GM19043 (cell line): ENCODE measurements around the gene CLSTN2.

ENCODE experiments used
- ATAC-seq: cut with Tn5 transposase; IDR thresholded peaks from one replicate; pipeline ENCODE4 v1.9.1; 2021; ENCODE audit warnings: low read depth; ENCODE audit not compliant: unreplicated experiment

The CLSTN2 gene

GRCh38 chr3:140219291-140219690 lies 284.3 kb downstream of the CLSTN2 start:
- ATAC-seq: no peak

- ATAC-seq: no peak
Observed at GRCh38 chr3:140219923-140220452, 285.0 kb downstream of the CLSTN2 start.

- no peak for ATAC-seq
Observed at GRCh38 chr3:140223197-140223596, 288.2 kb downstream of the CLSTN2 start.

GRCh38 chr3:140223631-140224030 lies 288.6 kb downstream of the CLSTN2 start:
- ATAC-seq: no peak

- ATAC-seq: no peak
Observed at GRCh38 chr3:140224307-140224706, 289.3 kb downstream of the CLSTN2 start.

DNA sequence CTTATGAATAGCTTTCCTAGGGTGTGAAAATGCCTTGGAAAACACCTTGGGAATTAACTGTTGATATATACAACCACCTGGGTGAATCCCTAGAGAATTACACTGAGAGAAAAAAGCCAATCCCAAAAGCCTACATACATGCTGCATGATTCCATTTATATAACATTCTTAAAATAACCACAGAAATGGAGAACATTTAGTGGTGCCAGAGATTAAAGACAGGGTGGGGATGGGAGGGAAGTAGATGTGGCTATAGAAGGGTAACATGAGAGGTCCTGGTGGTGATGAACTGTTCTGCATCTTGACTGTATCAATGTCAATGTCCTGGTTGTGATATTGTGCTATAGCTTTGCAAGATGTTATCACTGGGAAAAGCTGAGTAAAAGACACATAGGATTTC lies 291.0 kb downstream of the CLSTN2 start:
- ATAC-seq: no peak

- no peak for ATAC-seq
Observed at GRCh38 chr3:140233702-140234101, 298.7 kb downstream of the CLSTN2 start.

GRCh38 chr3:140234256-140234655 lies 299.3 kb downstream of the CLSTN2 start:
- no peak for ATAC-seq

GRCh38 chr3:140236836-140237501 lies 302.0 kb downstream of the CLSTN2 start:
- no peak for ATAC-seq

GRCh38 chr3:140238646-140239314 lies 303.8 kb downstream of the CLSTN2 start:
- ATAC-seq: no peak

DNA sequence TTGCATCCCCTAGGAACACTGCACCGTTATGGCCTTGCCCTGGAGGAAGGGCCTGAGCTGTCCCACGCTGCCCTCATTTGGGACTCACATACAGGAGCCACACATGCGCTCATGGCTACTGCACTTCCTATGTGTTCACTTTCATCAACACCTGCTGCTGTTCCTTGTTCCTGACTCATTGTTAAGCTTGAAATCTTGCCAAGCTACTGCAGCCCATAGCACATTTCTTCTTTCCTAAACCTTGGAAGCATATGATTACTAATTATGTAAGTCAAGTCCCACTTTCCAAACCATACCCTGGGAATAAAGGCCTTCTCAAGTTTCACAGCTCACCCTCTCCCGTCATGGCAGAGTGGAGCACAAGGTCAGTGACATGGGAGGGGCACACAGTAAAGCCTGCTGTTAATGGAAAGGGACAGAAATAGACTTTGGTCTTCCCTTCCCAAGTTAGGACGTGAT lies 307.9 kb downstream of the CLSTN2 start:
- no peak for ATAC-seq

- no peak for ATAC-seq
Observed at GRCh38 chr3:140243575-140243974, 308.6 kb downstream of the CLSTN2 start.

DNA sequence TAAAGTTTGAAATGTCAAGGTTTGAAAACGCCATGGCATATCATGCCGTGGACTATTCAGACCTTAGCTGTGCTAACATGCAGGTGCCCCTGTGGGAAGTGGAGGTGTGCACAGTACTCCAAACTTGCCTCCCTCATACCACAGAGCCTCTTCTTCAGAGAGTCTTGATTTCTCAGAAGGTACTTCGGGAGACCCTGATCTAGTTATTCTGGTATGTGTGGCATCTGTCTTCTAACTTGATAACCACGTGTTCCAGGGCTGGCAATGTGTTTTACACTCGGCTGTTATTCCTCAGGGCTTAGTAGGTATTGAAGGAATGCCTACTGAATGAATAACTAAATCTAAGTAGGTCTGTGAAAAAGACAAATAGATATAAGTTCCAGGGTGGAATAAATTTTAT lies 309.9 kb downstream of the CLSTN2 start:
- no peak for ATAC-seq

GRCh38 chr3:140246578-140246977 lies 311.6 kb downstream of the CLSTN2 start:
- no peak for ATAC-seq

DNA sequence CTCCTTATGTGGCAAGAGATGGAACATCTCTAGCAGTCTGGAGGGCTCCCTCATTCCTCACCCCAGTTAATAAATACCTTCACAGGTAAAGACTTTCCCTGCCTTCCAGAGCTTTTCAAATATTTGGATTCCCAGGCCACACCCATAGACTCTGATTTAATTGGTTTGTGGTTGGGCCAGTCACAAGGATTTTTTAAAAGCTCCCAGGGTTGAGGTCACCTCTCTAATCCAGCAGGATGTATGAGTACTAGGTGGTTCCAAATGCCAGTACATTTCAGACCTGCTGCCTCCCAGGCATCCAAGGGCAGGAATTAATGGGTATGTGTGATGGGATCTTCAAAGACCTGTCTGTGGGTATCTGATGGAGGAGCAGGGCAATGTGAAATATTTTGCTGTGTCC lies 312.8 kb downstream of the CLSTN2 start:
- ATAC-seq: no peak

- no peak for ATAC-seq
Observed at GRCh38 chr3:140249188-140249587, 314.2 kb downstream of the CLSTN2 start.

DNA sequence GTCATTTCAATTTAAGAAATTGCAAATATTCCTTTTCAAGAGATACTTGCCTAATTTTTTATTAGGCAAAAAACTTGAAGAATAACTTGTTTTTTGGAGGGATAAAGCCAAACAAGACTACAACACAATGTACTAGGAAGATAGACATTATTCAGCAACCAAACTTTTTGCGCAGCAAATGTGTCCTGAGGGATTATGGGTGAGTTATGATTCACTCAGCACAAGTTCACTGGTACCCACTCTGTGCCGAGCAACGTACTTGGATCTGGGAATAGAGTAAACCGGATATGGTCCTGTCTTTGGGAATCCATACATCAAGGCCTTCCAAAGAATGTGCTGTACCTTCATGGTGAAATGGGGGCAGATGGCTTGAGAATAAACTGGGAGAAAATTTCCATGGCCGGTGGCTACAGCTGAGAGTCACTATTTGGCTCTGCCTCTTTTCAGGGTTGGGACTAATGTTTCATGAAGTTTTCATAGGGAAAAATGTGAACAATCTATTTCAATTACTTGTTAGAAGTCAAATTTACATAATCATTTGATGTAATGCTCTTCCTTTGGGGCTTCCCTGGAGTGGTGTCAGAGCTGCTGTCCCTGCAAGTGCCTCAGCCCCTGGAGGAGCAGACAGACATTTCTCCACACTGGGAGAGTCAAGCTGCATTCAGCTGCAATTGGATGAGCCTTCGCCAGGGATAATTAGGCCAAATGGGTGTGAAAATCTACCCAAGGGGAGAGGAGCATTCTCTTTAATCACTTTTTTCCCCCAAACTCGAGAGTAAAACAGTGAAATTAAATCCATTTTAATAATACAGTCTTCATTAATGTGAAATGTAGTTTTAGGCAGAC lies 315.2 kb downstream of the CLSTN2 start:
- no peak for ATAC-seq

- no peak for ATAC-seq
Observed at GRCh38 chr3:140250945-140251344, 316.0 kb downstream of the CLSTN2 start.

DNA sequence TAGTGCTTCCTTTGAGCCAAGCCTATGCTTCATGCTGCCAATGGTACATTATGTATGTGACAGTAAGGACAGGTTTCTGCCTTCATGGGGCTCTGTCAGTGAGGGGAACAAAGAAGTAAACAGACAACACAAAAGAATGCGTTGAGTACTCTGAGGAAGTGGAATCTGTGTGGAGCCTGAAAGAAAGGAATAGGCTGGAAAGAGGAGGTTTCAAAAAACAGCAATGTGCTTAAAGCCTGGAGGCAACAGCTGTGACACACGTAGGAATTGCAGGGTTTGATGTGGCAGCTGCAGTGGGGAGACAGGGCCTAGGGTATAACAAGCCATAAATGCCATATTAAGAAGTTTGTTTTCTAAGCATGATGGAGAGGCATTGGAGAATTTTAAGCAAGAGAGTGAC lies 316.7 kb downstream of the CLSTN2 start:
- ATAC-seq: no peak

GRCh38 chr3:140252812-140253656 lies 318.0 kb downstream of the CLSTN2 start:
- ATAC-seq: no peak
